CD4-positive, alpha-beta T cell treated with Interleukin-6 at 100 ng/mL for 8 hours (primary cell): ENCODE results near the gene EPS8L1.
A peak's percentile ranks its signal among the peaks of the same experiment; 100 is the strongest.

ENCODE experiments used
- DNase-seq: peaks from one replicate; pipeline ENCODE4 v3.0.0-alpha.2; 2020; ENCODE audit warnings: mixed read lengths, low spot score

The EPS8L1 gene

GRCh38 chr19:55080121-55080967, 4.7 kb downstream of the EPS8L1 start:
- DNase-seq = peak; percentile 33

DNA sequence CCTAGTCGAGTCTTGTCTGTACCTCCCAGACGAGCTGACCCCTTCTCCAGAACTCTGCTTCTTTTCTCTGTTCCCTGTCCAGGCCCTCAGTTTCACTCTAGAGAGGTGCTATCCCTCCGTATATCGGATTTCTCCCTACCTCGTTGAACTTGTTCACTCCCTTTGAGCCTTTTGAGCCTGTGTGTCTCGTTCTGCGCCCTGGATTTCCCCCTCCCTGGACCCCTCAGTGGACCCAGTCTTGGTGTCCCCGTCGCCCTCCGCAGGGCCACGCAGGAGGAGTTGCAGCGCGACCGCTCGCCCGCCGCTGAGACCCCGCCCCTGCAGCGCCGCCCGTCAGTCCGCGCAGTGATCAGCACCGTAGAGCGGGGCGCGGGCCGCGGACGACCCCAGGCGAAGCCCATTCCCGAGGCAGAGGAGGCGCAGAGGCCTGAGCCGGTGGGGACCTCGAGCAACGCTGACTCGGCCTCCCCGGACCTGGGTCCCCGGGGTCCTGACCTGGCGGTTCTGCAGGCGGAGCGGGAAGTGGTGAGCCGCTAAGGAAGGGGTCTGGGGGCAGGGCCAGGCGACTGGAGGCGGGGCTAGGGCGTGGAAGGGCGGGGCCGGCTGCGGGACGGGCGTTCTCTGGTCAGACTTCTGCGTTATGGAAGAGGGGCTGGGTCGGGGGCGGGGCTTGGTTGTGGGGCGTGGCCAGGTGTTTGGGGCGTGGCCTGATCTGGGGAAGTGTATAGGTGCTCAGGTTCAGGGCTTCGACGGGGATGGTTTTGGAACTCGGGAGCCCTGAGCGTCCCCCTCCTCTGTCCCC, 5.5 kb downstream of the EPS8L1 start:
- DNase-seq = peak; percentile 86

DNA sequence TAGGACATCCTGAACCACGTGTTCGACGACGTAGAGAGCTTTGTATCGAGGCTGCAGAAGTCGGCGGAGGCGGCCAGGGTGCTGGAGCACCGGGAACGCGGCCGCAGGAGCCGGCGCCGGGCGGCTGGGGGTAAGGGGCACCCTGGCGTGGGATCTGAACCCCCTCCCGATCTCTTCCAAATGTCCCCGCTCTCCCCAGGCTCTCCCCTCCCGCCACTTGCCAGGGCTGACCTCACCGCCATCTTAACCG, 6.0 kb downstream of the EPS8L1 start:
- no peak for DNase-seq

- no peak for DNase-seq
Observed at GRCh38 chr19:55082020-55082851, 6.6 kb downstream of the EPS8L1 start.

GRCh38 chr19:55083004-55083850, 7.6 kb downstream of the EPS8L1 start:
- DNase-seq = no peak

GRCh38 chr19:55084416-55084815, 8.7 kb downstream of the EPS8L1 start:
- no peak for DNase-seq

DNA sequence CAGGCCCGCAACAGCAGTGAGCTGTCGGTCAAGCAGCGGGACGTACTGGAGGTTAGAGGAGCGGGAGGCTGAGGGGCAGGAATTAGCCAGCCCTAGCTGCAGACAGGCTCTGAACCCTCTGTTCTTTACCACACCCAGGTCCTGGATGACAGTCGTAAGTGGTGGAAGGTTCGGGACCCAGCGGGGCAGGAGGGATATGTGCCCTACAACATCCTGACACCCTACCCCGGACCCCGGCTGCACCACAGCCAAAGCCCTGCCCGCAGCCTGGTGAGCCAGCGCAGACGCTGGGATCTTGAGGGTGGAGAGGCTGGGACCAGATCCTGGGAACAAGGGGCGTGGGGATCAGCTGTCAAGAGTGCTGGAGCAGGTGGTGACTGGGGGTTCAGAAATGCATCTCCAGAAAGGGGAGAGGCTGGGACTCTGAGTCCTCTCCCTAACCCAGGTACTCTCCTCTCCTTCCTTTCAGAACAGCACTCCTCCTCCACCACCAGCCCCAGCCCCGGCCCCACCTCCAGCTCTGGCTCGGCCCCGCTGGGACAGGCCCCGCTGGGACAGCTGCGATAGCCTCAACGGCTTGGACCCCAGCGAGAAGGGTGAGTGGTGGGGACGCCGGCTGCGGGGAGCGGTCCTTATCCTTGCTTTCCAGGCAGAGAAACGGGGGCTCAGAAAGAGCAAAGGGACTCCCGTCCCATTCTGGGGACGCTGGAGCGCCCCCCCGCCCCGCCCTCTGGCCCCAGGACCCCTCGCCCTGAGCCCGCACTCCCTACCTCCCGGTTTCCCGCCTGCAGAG, 10.4 kb downstream of the EPS8L1 start:
- no peak for DNase-seq

DNA sequence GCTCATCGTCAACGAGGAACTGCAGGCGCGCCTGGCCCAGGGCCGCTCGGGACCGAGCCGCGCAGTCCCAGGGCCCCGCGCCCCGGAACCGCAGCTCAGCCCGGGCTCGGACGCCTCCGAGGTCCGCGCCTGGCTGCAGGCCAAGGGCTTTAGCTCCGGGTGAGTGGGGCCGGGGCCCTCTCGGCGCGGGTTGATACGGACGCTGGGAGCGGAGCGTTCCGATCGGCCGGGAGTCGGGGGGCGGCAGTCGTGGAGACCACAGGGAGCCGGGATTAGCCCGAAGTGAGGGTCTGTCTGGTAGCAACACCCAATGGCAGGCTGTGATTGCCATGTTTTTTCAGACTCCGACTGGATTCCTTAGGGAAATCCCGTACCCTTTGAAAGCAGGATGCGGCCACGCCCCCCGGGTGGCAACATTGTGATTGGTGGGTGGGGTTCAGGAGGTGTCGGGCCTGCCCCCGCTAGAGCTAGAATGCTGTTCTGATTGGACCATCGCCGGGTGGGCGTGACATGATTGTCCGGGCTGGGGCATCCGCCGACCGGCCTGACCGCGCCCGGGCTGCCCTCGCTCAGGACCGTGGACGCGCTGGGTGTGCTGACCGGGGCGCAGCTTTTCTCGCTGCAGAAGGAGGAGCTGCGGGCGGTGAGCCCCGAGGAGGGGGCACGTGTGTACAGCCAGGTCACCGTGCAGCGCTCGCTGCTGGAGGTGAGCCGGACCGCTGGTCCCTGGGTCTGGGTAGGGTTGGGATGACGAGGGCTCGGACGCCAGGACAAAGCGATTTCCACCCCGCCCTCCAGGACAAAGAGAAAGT, 11.3 kb downstream of the EPS8L1 start:
- peak; percentile 29 for DNase-seq

DNA sequence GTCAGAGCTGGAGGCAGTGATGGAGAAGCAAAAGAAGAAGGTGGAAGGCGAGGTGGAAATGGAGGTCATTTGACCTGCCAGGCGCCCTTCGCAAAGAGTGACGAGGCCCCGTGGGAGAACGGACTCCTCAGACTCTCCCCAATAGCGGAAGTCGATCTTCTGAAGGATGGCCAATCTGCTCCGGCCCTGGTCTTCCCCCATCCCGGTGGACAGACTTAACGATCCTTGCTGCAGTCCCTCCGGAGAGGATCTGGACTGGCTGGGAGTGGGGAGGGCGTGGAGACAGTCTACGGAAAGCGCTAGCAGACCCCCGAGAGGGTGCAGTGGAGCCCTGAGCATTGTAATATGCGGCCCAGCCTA, 11.9 kb downstream of the EPS8L1 start:
- no peak for DNase-seq

GRCh38 chr19:55088021-55088451, 12.4 kb downstream of the EPS8L1 start:
- DNase-seq = no peak

- DNase-seq = peak; percentile 62
Observed at GRCh38 chr19:55088543-55089341, 13.1 kb downstream of the EPS8L1 start.

- DNase-seq = no peak
Observed at GRCh38 chr19:55089342-55089944, 13.8 kb downstream of the EPS8L1 start.

DNA sequence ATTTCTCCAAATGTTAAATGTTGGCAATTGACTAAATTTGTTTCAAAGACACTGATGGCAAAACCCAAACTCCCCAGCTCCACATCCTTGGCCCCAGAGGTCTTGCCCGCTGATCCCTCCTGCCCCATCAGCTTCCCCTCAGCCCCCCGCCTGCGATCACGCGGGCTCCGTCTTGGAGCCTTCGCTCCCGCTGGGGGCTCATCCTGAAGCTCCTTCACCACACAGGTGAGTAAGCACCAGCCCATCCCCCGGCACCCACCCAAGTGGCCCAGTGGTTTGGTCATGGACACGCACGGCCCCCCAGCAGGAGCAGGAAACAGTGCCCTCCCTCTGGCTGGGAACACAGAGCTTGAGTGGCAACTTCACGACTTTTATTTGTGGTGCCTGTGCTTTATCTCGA, 14.9 kb downstream of the EPS8L1 start:
- no peak for DNase-seq

DNA sequence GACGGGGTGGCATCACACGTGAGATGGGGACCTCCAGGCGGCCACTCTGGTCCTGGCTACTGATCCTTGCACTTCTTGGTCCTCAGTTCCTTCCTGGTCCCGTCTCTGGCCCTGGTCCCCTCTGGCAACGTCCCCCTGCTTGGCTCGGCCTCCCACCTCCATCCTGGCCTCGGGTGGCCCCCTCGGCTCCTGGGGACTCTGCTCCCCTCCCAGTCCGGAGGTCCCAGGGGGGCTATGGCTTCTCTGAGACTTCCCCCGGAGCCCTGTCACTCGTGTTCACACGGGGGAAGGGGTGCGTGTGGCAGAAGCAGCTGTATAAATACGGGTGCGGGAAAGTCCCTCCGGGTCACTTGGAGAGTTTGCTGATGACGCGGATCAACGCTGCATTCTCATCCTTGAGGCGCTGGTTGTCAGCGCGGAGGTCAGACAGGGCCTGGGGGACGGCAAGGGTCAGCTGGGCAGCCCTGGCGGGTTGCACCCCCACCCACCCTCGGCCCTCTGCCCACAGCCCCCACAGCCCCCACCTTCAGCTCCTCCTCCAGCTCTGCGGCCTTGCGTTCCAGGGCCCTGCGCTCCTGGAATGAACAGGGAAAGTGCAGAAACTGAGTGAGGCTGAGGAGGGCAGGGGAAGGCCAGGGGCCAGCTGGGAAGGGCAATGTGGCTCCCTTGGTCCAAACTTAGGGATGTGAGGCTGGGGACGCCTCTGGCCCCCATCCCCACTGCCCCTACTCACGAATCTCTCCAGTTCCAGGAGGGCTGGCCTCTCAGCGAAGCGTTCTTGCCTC, 15.6 kb downstream of the EPS8L1 start:
- no peak for DNase-seq

GRCh38 chr19:55091955-55092354, 16.3 kb downstream of the EPS8L1 start:
- DNase-seq = no peak

DNA sequence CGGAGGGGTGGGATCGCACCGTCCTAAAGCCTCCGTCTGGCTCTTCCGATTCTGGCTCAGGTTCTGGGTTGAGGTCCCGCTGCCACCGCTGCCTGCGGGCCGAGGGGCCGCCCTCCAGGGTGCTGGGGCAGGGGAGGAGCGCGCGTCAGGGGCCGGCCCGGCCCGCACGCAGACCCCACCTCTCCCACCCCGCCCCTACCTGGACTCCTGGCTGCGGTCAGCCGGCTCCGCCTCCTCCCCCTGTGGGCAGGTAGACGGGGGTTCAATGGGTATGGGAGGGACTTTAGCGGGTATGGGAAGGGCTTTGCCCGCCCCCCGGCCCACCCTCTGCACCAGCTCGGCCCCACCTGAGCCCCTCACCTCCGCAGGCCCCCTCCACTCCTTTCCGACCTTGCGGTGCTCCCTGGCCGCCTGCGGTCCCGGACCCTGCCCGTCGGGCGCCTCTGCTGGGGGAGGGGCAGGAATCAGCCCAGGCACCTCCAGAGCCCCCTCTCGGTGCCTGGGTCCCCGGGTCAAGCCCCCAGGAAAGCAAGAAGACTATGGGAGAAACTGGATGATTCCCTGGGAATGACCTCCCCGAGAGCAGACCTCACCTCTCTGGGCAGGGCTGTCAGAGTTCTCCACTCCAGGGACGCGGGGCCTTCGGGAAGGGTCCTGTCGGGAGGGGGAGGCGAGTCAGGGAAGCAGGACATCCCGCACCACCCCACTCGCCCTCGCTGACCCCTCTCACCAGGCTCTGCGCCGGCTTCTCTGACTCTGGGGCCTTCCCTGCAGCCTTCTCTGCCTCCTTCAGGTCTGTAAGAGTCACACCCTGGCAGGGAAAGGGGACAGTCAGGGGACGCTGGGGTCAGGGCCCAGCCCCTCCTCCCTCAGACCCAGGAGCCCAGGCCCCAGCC, 17.0 kb downstream of the EPS8L1 start:
- DNase-seq = no peak
